ENCODE results near the gene EDN2.

DNA sequence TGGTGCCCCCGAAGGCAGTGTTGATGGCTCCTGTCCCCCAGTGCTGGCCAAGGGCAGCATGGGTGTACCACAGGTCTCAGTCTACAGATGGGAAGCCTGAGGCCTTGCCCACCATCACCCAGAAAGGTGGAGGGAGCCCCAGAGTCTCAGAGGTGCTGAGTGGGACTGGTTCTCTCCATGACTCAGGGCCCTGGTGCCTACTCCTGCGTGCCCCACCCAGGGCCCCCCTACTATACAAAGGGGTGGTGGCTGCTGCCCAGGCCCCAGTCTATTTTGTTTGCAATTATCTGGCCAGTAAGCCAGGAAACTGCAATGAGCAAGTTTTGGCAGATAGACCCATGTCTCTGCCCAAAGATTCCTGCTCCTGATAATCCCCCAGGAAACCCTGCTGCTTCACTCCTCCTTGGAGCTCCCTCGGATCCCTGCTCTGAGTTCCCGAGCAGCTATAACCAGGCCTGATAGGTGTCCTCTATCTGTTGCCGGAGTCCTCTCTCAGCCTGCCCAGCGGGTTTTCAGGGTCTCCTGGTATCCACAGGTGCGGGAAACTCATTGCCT, 41.7 kb downstream of the EDN2 start:
- no peak for TF ChIP-seq POLR2AphosphoS5 (IDR thresholded peaks at IDR 0.05; ENCODE audit: low read depth, low read length)
- TF ChIP-seq POLR2A (IDR thresholded peaks at IDR 0.05; ENCODE audit: low read depth, low read length), result no peak
- TF ChIP-seq TAF1 (IDR thresholded peaks at IDR 0.05; ENCODE audit: low read depth, low read length), result no peak
- TF ChIP-seq SPI1 (IDR thresholded peaks at IDR 0.05; ENCODE audit: low read depth, low read length), result no peak
- no peak for TF ChIP-seq PAX5 (IDR thresholded peaks at IDR 0.05; ENCODE audit: insufficient read depth, low read length, severe bottlenecking)

Data from GM12891 (cell line).